GM12874 (cell line): ENCODE measurements around the gene ST6GALNAC1.

ENCODE experiments used
- TF ChIP-seq, protein P1 (sequence below): IDR thresholded peaks from 2 replicates; pipeline ENCODE4 v1.5.1; 2011; ENCODE audit warnings: low read depth, mild to moderate bottlenecking, control low read depth, low read length, moderate library complexity; ENCODE audit not compliant: insufficient read depth

Gene ST6GALNAC1

GRCh38 chr17:76630151-76630550 is 13.4 kb downstream of the ST6GALNAC1 start:
- TF ChIP-seq, protein P1, sequence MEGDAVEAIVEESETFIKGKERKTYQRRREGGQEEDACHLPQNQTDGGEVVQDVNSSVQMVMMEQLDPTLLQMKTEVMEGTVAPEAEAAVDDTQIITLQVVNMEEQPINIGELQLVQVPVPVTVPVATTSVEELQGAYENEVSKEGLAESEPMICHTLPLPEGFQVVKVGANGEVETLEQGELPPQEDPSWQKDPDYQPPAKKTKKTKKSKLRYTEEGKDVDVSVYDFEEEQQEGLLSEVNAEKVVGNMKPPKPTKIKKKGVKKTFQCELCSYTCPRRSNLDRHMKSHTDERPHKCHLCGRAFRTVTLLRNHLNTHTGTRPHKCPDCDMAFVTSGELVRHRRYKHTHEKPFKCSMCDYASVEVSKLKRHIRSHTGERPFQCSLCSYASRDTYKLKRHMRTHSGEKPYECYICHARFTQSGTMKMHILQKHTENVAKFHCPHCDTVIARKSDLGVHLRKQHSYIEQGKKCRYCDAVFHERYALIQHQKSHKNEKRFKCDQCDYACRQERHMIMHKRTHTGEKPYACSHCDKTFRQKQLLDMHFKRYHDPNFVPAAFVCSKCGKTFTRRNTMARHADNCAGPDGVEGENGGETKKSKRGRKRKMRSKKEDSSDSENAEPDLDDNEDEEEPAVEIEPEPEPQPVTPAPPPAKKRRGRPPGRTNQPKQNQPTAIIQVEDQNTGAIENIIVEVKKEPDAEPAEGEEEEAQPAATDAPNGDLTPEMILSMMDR, result no peak

DNA sequence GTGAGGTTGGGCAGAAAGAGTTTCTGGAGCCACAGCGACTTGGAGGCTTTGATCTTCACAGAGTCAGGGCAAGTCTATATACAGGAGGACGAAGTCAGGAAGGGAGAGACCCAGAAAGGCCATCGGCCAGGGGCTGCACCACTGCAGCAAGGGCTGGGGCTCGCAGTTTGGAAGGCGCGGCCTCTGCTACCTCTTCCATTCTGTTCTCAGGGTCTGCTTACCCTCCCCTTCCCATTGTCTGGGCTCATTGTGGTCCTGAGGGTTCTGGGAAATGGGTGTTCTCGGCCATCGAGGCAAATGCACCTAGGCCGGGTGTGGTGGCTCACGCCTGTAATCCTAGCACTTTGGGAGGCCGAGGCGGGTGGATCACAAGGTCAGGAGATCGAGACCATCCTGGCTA is 16.0 kb downstream of the ST6GALNAC1 start:
- TF ChIP-seq, protein P1, result no peak

DNA sequence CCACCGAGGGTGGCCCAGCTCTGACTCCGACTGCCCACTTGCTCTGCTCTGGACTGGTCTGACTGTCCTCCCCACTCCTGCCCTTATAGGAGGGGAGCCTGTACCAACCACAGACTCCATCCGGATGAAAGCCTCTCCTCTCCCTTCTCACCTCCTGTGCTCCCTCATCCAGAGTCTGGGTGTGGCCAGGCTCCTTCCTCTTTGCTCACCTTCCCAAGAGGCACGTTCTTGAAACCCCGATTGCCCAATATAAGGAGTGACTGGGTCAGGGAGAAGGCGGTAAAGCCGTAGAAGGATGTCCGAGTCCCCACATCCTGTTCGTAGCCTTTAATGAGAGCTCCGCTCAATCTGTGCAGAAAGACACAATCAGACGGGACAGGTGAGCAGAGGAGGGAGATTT is 17.1 kb downstream of the ST6GALNAC1 start:
- TF ChIP-seq, protein P1, result no peak

DNA sequence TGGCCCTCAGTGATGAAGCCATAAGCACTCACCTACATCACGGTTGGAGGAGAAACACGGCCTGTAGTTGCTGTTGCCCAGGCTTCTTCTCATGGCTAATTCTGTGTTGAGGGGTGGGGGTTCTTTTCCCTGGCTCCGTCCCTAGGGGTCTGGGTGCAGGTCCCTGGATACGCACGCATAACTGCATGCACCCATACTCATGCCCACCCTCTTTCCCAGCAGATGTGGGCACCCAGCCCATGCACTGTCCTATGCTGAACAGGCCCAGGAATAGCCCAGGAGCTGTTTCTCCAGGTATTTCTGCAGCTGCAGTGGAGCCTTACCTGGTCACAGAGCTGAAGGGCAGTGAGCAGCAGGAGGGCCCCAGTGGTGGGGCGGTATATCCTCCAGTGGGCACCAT is 18.1 kb downstream of the ST6GALNAC1 start:
- TF ChIP-seq, protein P1, result no peak

DNA sequence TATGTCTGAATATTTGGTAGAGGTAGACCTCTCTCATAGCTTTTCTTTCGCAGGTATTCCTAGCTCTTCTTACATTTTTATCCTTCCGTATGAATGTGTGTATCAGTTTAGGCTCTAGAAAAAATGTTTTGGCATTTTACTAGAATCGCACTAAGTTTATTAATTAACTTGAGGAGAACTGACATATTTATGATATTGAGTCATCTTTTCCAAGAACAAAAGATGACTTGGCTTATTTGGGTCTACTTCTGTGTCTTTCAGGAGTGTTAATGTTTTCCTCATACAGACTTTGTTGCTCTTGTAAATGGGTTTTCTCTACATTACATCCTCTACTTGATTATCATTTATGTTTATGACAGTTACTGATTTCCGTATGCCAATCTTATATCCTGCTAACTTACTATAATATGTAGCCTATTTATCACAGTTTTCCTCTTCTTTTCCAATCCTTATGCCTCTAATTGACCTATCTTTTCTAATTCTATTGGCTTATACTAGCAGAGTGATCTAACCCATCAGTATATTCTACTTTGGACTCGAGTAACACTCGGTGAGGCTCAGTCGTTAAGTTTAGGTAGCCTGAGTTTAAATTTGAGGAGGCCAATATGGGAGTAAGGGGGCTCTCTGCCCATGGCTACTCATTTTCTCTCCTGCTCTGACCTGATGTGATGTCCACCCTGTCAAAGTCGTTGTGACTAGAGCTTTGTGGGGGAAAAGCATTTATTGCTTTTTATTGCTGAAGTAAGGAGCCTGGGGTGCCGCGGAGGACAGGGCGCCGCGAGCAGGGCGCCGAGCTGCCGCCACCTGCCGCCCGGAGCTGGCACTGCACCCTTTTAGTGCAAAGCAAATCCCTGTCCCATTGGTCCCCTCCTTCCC is 20.0 kb downstream of the ST6GALNAC1 start:
- TF ChIP-seq, protein P1, result peak; percentile 94

GRCh38 chr17:76617838-76618237 is 25.7 kb downstream of the ST6GALNAC1 start:
- TF ChIP-seq, protein P1, result no peak

GRCh38 chr17:76614912-76615617 is 28.5 kb downstream of the ST6GALNAC1 start:
- TF ChIP-seq, protein P1, result no peak
